Ishikawa (cell line): Measurements from ENCODE around the gene DGLUCY.

Source experiments
- CREB1 ChIP-seq: IDR thresholded peaks from 2 replicates; pipeline ENCODE4 v1.6.1; 2012; ENCODE audit warnings: low read depth
- EGR1 ChIP-seq: IDR thresholded peaks from 2 replicates; pipeline ENCODE4 v1.6.1; 2012
- EP300 ChIP-seq: IDR thresholded peaks from 2 replicates; pipeline ENCODE4 v1.6.1; 2012; ENCODE audit warnings: borderline replicate concordance
- MAX ChIP-seq: IDR thresholded peaks from 2 replicates; pipeline ENCODE4 v1.6.1; 2012
- NFIC ChIP-seq: IDR thresholded peaks from 2 replicates; pipeline ENCODE4 v1.6.1; 2012
- REST ChIP-seq: IDR thresholded peaks from 2 replicates; pipeline ENCODE4 v1.6.1; 2012; ENCODE audit warnings: low read depth, mild to moderate bottlenecking
- TAF1 ChIP-seq: IDR thresholded peaks from 2 replicates; pipeline ENCODE4 v1.6.1; 2012; ENCODE audit warnings: low read depth, mild to moderate bottlenecking
- TCF12 ChIP-seq: IDR thresholded peaks from 2 replicates; pipeline ENCODE4 v1.6.1; 2012; ENCODE audit warnings: low read depth
- TEAD4 ChIP-seq: IDR thresholded peaks from 2 replicates; pipeline ENCODE4 v1.6.1; 2012
- USF1 ChIP-seq: IDR thresholded peaks from 2 replicates; pipeline ENCODE4 v1.6.1; 2012
- YY1 ChIP-seq: IDR thresholded peaks from 2 replicates; pipeline ENCODE4 v1.6.1; 2012; ENCODE audit warnings: low read depth
- ZBTB7A ChIP-seq: IDR thresholded peaks from 2 replicates; pipeline ENCODE4 v1.6.1; 2012; ENCODE audit warnings: low read depth

- no peak for TF ChIP-seq TAF1
- no peak for TF ChIP-seq NFIC
- no peak for TF ChIP-seq REST
- no peak for TF ChIP-seq TEAD4
- no peak for TF ChIP-seq YY1
- TF ChIP-seq EP300 = no peak
- no peak for TF ChIP-seq USF1
- no peak for TF ChIP-seq EGR1
- TF ChIP-seq MAX = no peak
- no peak for TF ChIP-seq ZBTB7A
- TF ChIP-seq TCF12 = no peak
- TF ChIP-seq CREB1 = no peak
Measured at GRCh38 chr14:91163316-91163715, 49.4 kb downstream of the DGLUCY start.
